OCI-LY1 (cell line): Measurements from ENCODE around the gene DNAJC7.
A peak's percentile ranks its signal among the peaks of the same experiment; 100 is the strongest.

Experiments used
- H2AFZ ChIP-seq: fragments of 200-600 bp; sonication (generic), shearing (Covaris generic); 2 replicates; pipeline ENCODE4 v1.6.0; 2014; ENCODE audit warnings: antibody characterized with exemption, mild to moderate bottlenecking, low read length
- H3F3A ChIP-seq: fragments of 200-600 bp; sonication (generic), shearing (Covaris generic); 2 replicates; pipeline ENCODE4 v1.6.0; 2014; ENCODE audit warnings: mild to moderate bottlenecking, antibody characterized with exemption, low read length, moderate library complexity; ENCODE audit not compliant: insufficient read depth
- H3K27ac ChIP-seq: fragments of 200-600 bp; sonication (generic); 2 replicates; pipeline ENCODE4 v1.5.1; 2014; ENCODE audit warnings: low read length, mixed run types, mild to moderate bottlenecking, low read depth; ENCODE audit not compliant: poor library complexity, severe bottlenecking
- H3K27me3 ChIP-seq: fragments of 200-600 bp; sonication (generic); 2 replicates; pipeline ENCODE4 v1.6.0; 2014; ENCODE audit warnings: antibody characterized with exemption, mild to moderate bottlenecking, low read length, moderate library complexity; ENCODE audit not compliant: insufficient read depth
- H3K36me3 ChIP-seq: fragments of 200-600 bp; sonication (generic); 2 replicates; pipeline ENCODE4 v1.6.1; 2014; ENCODE audit warnings: mild to moderate bottlenecking, antibody characterized with exemption, low read length, moderate library complexity, mixed read lengths; ENCODE audit not compliant: insufficient read depth
- H3K4me1 ChIP-seq: fragments of 200-600 bp; sonication (generic); 2 replicates; pipeline ENCODE4 v1.5.1; 2014; ENCODE audit warnings: mild to moderate bottlenecking, low read length, moderate library complexity; ENCODE audit not compliant: insufficient read depth, severe bottlenecking
- H3K4me2 ChIP-seq: fragments of 200-600 bp; sonication (generic), shearing (Covaris generic); 2 replicates; pipeline ENCODE4 v1.6.1; 2014; ENCODE audit warnings: low read length
- H3K4me3 ChIP-seq: fragments of 200-600 bp; sonication (generic); 2 replicates; pipeline ENCODE4 v1.5.1; 2014; ENCODE audit warnings: low read length, low read depth, mild to moderate bottlenecking, mixed read lengths; ENCODE audit not compliant: poor library complexity, severe bottlenecking
- H3K79me2 ChIP-seq: fragments of 200-600 bp; shearing (Covaris generic); 2 replicates; pipeline ENCODE4 v1.6.1; 2016; ENCODE audit warnings: mixed run types, low read length, mixed read lengths; ENCODE audit not compliant: insufficient read depth
- H3K9ac ChIP-seq: fragments of 200-600 bp; sonication (generic), shearing (Covaris generic); 2 replicates; pipeline ENCODE4 v1.6.1; 2014; ENCODE audit warnings: mild to moderate bottlenecking, low read length, mixed read lengths
- H3K9me2 ChIP-seq: fragments of 200-600 bp; sonication (generic), shearing (Covaris generic); 2 replicates; pipeline ENCODE4 v1.6.1; 2014; ENCODE audit warnings: low read depth, mild to moderate bottlenecking, low read length, mixed read lengths
- H3K9me3 ChIP-seq: fragments of 200-600 bp; shearing (Covaris generic); 2 replicates; pipeline ENCODE4 v1.6.1; 2014; ENCODE audit warnings: low read length, mixed read lengths
- H4K20me1 ChIP-seq: fragments of 200-600 bp; sonication (generic), shearing (Covaris generic); 2 replicates; pipeline ENCODE4 v1.6.0; 2016; ENCODE audit warnings: mild to moderate bottlenecking, low read length; ENCODE audit not compliant: insufficient read depth
- CTCF ChIP-seq: fragments of 200-600 bp; sonication (generic), shearing (Covaris generic); IDR thresholded peaks from 2 replicates; pipeline ENCODE4 v1.5.1; 2017; ENCODE audit warnings: mild to moderate bottlenecking, antibody characterized with exemption, low read length, moderate library complexity, mixed read lengths
- EZH2 ChIP-seq: fragments of 200-600 bp; sonication (generic), shearing (Covaris generic); IDR thresholded peaks from 2 replicates; pipeline ENCODE4 v1.8.0; 2017; ENCODE audit warnings: borderline replicate concordance, mixed run types, mild to moderate bottlenecking, antibody characterized with exemption, low read length, moderate library complexity, mixed read lengths

The DNAJC7 gene

GRCh38 chr17:41959336-41960095 is 57.7 kb downstream of the DNAJC7 start:
- no peaks in the 10 kb centered on the region for H3K36me3 ChIP-seq
- no peak overlapping the region for H3K27ac ChIP-seq
- peak overlapping the region; percentile 27; the same call in 1 of the 2 replicates for H3K4me2 ChIP-seq
- TF ChIP-seq CTCF (peak; percentile 70), EZH2 (no peak)
- H3K9me3 ChIP-seq: no peaks in the 10 kb centered on the region
- H3K4me3 ChIP-seq: no peak overlapping the region
- no peaks in the 10 kb centered on the region for H3K79me2 ChIP-seq
- no peak overlapping the region for H2AFZ ChIP-seq
- no peaks in the 10 kb centered on the region for H4K20me1 ChIP-seq
- H3K9ac ChIP-seq: peak overlapping the region; percentile 29; the same call in 1 of the 2 replicates
- no peaks in the 10 kb centered on the region for H3K27me3 ChIP-seq
- H3K4me1 ChIP-seq: peaks cover 5% of the 10 kb centered on the region
- no peaks in the 10 kb centered on the region for H3F3A ChIP-seq
- H3K9me2 ChIP-seq: no peaks in the 10 kb centered on the region

- Histone ChIP-seq H2AFZ (no peak overlapping the region), H3F3A (no peaks in the 10 kb centered on the region), H3K27ac (no peak overlapping the region), H3K4me1 (peaks cover 5% of the 10 kb centered on the region), H3K9ac (no peak overlapping the region), H3K4me2 (no peak overlapping the region), H4K20me1 (no peaks in the 10 kb centered on the region), H3K9me3 (no peaks in the 10 kb centered on the region), H3K79me2 (no peaks in the 10 kb centered on the region), H3K27me3 (no peaks in the 10 kb centered on the region), H3K9me2 (no peaks in the 10 kb centered on the region), H3K36me3 (no peaks in the 10 kb centered on the region), H3K4me3 (no peak overlapping the region)
- no peak for TF ChIP-seq CTCF
- TF ChIP-seq EZH2: no peak
Observed at GRCh38 chr17:41959030-41959335, 58.3 kb downstream of the DNAJC7 start.

- Histone ChIP-seq H3K36me3 (no peaks in the 10 kb centered on the region), H3K4me3 (no peak overlapping the region), H3K4me2 (no peak overlapping the region), H2AFZ (no peak overlapping the region), H3K79me2 (no peaks in the 10 kb centered on the region), H3F3A (no peaks in the 10 kb centered on the region), H3K9ac (no peak overlapping the region), H3K4me1 (peaks cover 5% of the 10 kb centered on the region), H3K9me3 (no peaks in the 10 kb centered on the region), H4K20me1 (no peaks in the 10 kb centered on the region), H3K27ac (no peak overlapping the region), H3K9me2 (no peaks in the 10 kb centered on the region), H3K27me3 (no peaks in the 10 kb centered on the region)
- no peak for TF ChIP-seq CTCF
- TF ChIP-seq EZH2: no peak
Observed at GRCh38 chr17:41957869-41958439, 59.3 kb downstream of the DNAJC7 start.
